K562 (cell line): ENCODE measurements around the gene BSN. TPM values are rescaled to one million over a fixed set of nuclear protein-coding genes. Genes with fewer than 3 reads are reported as not detected.

Experiments used
- ATAC-seq: fragments of 200-7000 bp; cut with Tn5 transposase; 3 replicates; pipeline ENCODE4 v1.9.1; 2020; ENCODE audit warnings: moderate library complexity
- BruUV-seq: library from RNA; stranded (reverse); fragments of 400-500 nt; replicated peaks from 2 replicates; lab custom pipeline; 2021; lab: Mats Ljungman, UMichigan
- CTCF ChIA-PET: fragments of 300-600 bp; formaldehyde crosslinking; extraction: SDS; loops from one replicate; lab custom pipeline; 2021; ENCODE audit warnings: low intra/inter-chr PET ratio; lab: Yijun Ruan, JAX
- POLR2A ChIA-PET: fragments of 300-600, 350-650 bp; sonication (Branson Sonifier 250); formaldehyde crosslinking; extraction: SDS; loops from one replicate; lab custom pipeline; 2021; ENCODE audit warnings: antibody characterized with exemption, inconsistent platforms; lab: Yijun Ruan, JAX
- DNase-seq, 4 experiments: peaks; one replicate each; pipeline versions ENCODE4 v3.0.0 to v3.0.0-alpha.2; 2011 to 2018; ENCODE audit warnings: low spot score in 3 of 4, mixed read lengths in 3 of 4; ENCODE audit errors: extremely low read depth in 1 of 4
- FAIRE-seq: peaks from 2 replicates; lab custom pipeline; 2011; peaks lifted over from hg19 to GRCh38; lab: Jason Lieb, UNC
- H2AFZ ChIP-seq: 2 replicates; pipeline ENCODE4 v1.6.0; 2011; ENCODE audit warnings: low read depth, low read length, control low read depth, inconsistent platforms
- H3K27ac ChIP-seq: fragments of 200-600 bp; 3 replicates; pipeline ENCODE4 v1.8.0; 2011; ENCODE audit warnings: low read depth, mild to moderate bottlenecking, control low read depth, inconsistent platforms, low read length, moderate library complexity, mixed read lengths; ENCODE audit errors: extremely low read depth
- H3K27me3 ChIP-seq, 2 experiments: fragments of 300-600 bp in 1 of 2; 2 replicates in 1 of 2; 3 replicates in 1 of 2; pipeline versions ENCODE4 v1.6.0 to v1.8.0; 2011; ENCODE audit warnings: inconsistent platforms in 2 of 2, low read length in 2 of 2, mild to moderate bottlenecking in 1 of 2, mixed read lengths in 1 of 2, moderate library complexity in 1 of 2; ENCODE audit not compliant: control insufficient read depth in 2 of 2, insufficient read depth in 2 of 2
- H3K36me3 ChIP-seq: fragments of 300-600 bp; 3 replicates; pipeline ENCODE4 v1.8.0; 2011; ENCODE audit warnings: mild to moderate bottlenecking, low read length, inconsistent platforms; ENCODE audit not compliant: control insufficient read depth, insufficient read depth
- H3K4me1 ChIP-seq, 2 experiments: fragments of 200-600 bp in 1 of 2; replicated peaks in 1 of 2; 2 replicates in 1 of 2; 3 replicates in 1 of 2; pipeline versions ENCODE4 v1.5.1 to v1.8.0; 2011; ENCODE audit warnings: inconsistent platforms in 2 of 2, low read length in 2 of 2, mild to moderate bottlenecking in 1 of 2, mixed read lengths in 1 of 2, moderate library complexity in 1 of 2; ENCODE audit not compliant: control insufficient read depth in 2 of 2, insufficient read depth in 2 of 2
- H3K4me2 ChIP-seq: 2 replicates; pipeline ENCODE4 v1.6.1; 2011; ENCODE audit warnings: low read length, control low read depth, inconsistent platforms, mixed read lengths; ENCODE audit not compliant: insufficient read depth
- H3K4me3 ChIP-seq: fragments of 200-600 bp; sonication (generic), shearing (Covaris generic); 2 replicates; pipeline ENCODE4 v1.5.1; 2016; ENCODE audit warnings: control low read depth, inconsistent platforms
- H3K79me2 ChIP-seq: fragments of 200-600 bp; 3 replicates; pipeline ENCODE4 v1.8.0; 2011; ENCODE audit warnings: low read length, inconsistent platforms; ENCODE audit not compliant: control insufficient read depth, insufficient read depth
- H3K9ac ChIP-seq, 2 experiments: 2 replicates each; pipeline versions ENCODE4 v1.6.0 to v1.6.1; 2011; ENCODE audit warnings: low read depth in 2 of 2, low read length in 2 of 2, control low read depth in 1 of 2, inconsistent platforms in 1 of 2, mild to moderate bottlenecking in 1 of 2, mixed read lengths in 1 of 2; ENCODE audit not compliant: insufficient read depth in 1 of 2
- H3K9me1 ChIP-seq: one replicate; pipeline ENCODE4 v1.6.0; 2011; ENCODE audit warnings: inconsistent platforms, mild to moderate bottlenecking, low read length, moderate library complexity; ENCODE audit not compliant: control insufficient read depth, insufficient read depth
- H3K9me3 ChIP-seq: replicated peaks from 2 replicates; pipeline ENCODE4 v1.5.1; 2011; ENCODE audit warnings: low read depth, low read length, inconsistent platforms; ENCODE audit not compliant: control insufficient read depth, insufficient read depth
- H4K20me1 ChIP-seq: replicated peaks from 2 replicates; pipeline ENCODE4 v1.6.1; 2011; ENCODE audit warnings: low read length, inconsistent platforms, mixed read lengths; ENCODE audit not compliant: control insufficient read depth, insufficient read depth
- CTCF ChIP-seq, 3 experiments: IDR thresholded peaks in 2 of 3; conservative IDR thresholded peaks in 1 of 3; 2 replicates each; pipeline ENCODE4 v1.5.1; 2011 to 2012; ENCODE audit warnings: low read length in 3 of 3, mild to moderate bottlenecking in 3 of 3, control low read depth in 2 of 3, improper control_type of control experiment in 1 of 3, inconsistent platforms in 1 of 3, low read depth in 1 of 3, mixed read lengths in 1 of 3, moderate library complexity in 1 of 3; ENCODE audit not compliant: insufficient read depth in 2 of 3
- ERF ChIP-seq: fragments of 450-650 bp; formaldehyde crosslinking; IDR thresholded peaks from 2 replicates; pipeline ENCODE4 v1.4.0; 2020; ENCODE audit warnings: mild to moderate bottlenecking, mixed read lengths
- GABPB1 ChIP-seq: sonication (generic); formaldehyde crosslinking; IDR thresholded peaks from 2 replicates; pipeline ENCODE4 v1.8.0; 2022; ENCODE audit warnings: mild to moderate bottlenecking, missing genetic modification reagents
- KAT2B ChIP-seq: IDR thresholded peaks from one replicate; pipeline ENCODE4 v1.6.1; 2012; ENCODE audit warnings: low read depth, mild to moderate bottlenecking, control low read depth, inconsistent platforms, low read length, moderate library complexity
- KDM4B ChIP-seq, 2 experiments: fragments of 450-650 bp in 1 of 2; sonication (generic) in 1 of 2; IDR thresholded peaks; 2 replicates each; pipeline ENCODE4 v1.6.1; 2016 to 2017; ENCODE audit warnings: borderline replicate concordance in 2 of 2, antibody characterized with exemption in 1 of 2, low read depth in 1 of 2, mild to moderate bottlenecking in 1 of 2
- NBN ChIP-seq: fragments of 450-650 bp; IDR thresholded peaks from 2 replicates; pipeline ENCODE4 v1.6.1; 2016; ENCODE audit warnings: low read depth, mild to moderate bottlenecking
- PML ChIP-seq: IDR thresholded peaks from 2 replicates; pipeline ENCODE4 v1.6.1; 2012; ENCODE audit warnings: low read length, inconsistent platforms
- SMARCE1 ChIP-seq: fragments of 450-650 bp; IDR thresholded peaks from 2 replicates; pipeline ENCODE4 v1.7.1; 2016; ENCODE audit warnings: mild to moderate bottlenecking
- XRCC5 ChIP-seq: fragments of 200-400 bp; formaldehyde crosslinking; IDR thresholded peaks from 2 replicates; pipeline ENCODE4 v1.6.1; 2017; ENCODE audit warnings: low read depth, mild to moderate bottlenecking, low read length
- ZEB2 ChIP-seq: fragments of 450-650 bp; IDR thresholded peaks from 2 replicates; pipeline ENCODE4 v1.6.1; 2016
- ZNF277 ChIP-seq: fragments of 250-450 bp; sonication (Bioruptor Pico); IDR thresholded peaks from 2 replicates; pipeline ENCODE4 v1.8.0; 2022; ENCODE audit warnings: inconsistent platforms, mild to moderate bottlenecking, moderate library complexity, borderline replicate concordance
- ZNF384 ChIP-seq: IDR thresholded peaks from 2 replicates; pipeline ENCODE4 v1.6.1; 2012; ENCODE audit warnings: low read depth, low read length, improper control_type of control experiment
- ZNF511 ChIP-seq: sonication (generic); formaldehyde crosslinking; IDR thresholded peaks from 2 replicates; pipeline ENCODE4 v1.8.0; 2022; ENCODE audit warnings: mild to moderate bottlenecking, missing genetic modification reagents
- WGBS: fragments of 100-300 bp; shearing (Covaris generic); methylation state at CpG from one replicate; pipeline ENCODE4 v1.1.6; 2016; ENCODE audit warnings: low coverage, mixed read lengths; ENCODE audit not compliant: insufficient coverage; ENCODE audit errors: missing lambda C conversion rate; 5-methylcytosine and 5-hydroxymethylcytosine counted together
- in situ Hi-C: fragments of 300-500 bp; cut with MboI; formaldehyde crosslinking; loops from 4 replicates; pipeline ENCODE4 v1.15.0; 2018; ENCODE audit warnings: inconsistent platforms, mixed read lengths
- intact Hi-C: fragments of 100-400 bp; cut with micrococcal nuclease; formaldehyde crosslinking; loops from 2 replicates; pipeline ENCODE4 v1.14.2; 2022
- polyA plus RNA-seq, 8 experiments: library from polyadenylated mRNA; depleted of rRNA in 4 of 8; stranded (reverse) in 5 of 8; unstranded in 3 of 8; fragments of >200 nt; fragmentation: Nextera tagmentation in 2 of 8; fragmentation: Illumina TruSeq in 1 of 8; extraction: Ambion mirVana in 2 of 8; extraction: Trizol in 1 of 8; gene quantifications; 2 replicates each; pipeline versions ENCODE4 v1.2.1 to v1.2.3, GENCODE V29; 2011 to 2014; ENCODE audit warnings: inconsistent platforms in 1 of 8, missing spikeins in 1 of 8
- total RNA-seq, 7 experiments: library from RNA; depleted of rRNA in 6 of 7; stranded (reverse); fragments of >200 nt in 6 of 7; fragmentation: Illumina TruSeq in 2 of 7; extraction: Trizol in 2 of 7; gene quantifications; 2 replicates each; pipeline versions ENCODE4 v1.2.1 to v1.2.3, GENCODE V29; 2011 to 2021; ENCODE audit warnings: low replicate concordance in 1 of 7

Gene BSN
- total and polyA plus RNA-seq, 9 of the 15 experiments (the other 6 are each of a cell fraction or from before 2014, with no cell fraction given) = 0.03 to 1.5 (median 0.29) TPM

GRCh38 chr3:49646236-49646635, 92.0 kb downstream of the BSN start (continued):
- no peak for TF ChIP-seq CTCF (IDR thresholded peaks at IDR 0.05 in 2 of 3, conservative IDR thresholded peaks at IDR 0.05 in 1 of 3; ENCODE audit: insufficient read depth in 2 of 3, low read depth in 1 of 3, low read length in 3 of 3)
- TF ChIP-seq ERF (CRISPR knock-in tag) = no peak
- no peak for TF ChIP-seq KAT2B
- TF ChIP-seq GABPB1 (CRISPR knock-in tag) = no peak
- TF ChIP-seq ZNF277 = no peak

- in situ Hi-C loops (no loop called here), intact Hi-C loops (no loop called here)
- FAIRE-seq = no peak
- Histone ChIP-seq H3K4me2 (no peak overlapping the region), H3K36me3 (no peaks in the 10 kb centered on the region), H3K9me3 (no peaks in the 10 kb centered on the region), H3K27me3 (no peaks in the 10 kb centered on the region), H3K79me2 (no peaks in the 10 kb centered on the region), H2AFZ (no peak overlapping the region), H4K20me1 (no peaks in the 10 kb centered on the region), H3K9me1 (no peaks in the 10 kb centered on the region), H3K9ac (no peak overlapping the region), H3K4me3 (no peak overlapping the region), H3K4me1 (peaks cover 3 to 21% of the 10 kb centered on the region in 2 experiments; a peak in 3 of 5 replicates), H3K27ac (no peak overlapping the region)
- no peak for DNase-seq
- POLR2A ChIA-PET = interaction anchor here (1.0 kb wide), 1 partner anchor 18 kb away, joined by 5 read pairs; no protein-coding TSS in a partner anchor
- ATAC-seq = no peak
- no TSS peak for BruUV-seq
- CTCF ChIA-PET = no interaction called here
- WGBS = 29% methylated on average over 1 of the region's 2 CpGs
- no peak for TF ChIP-seq ZNF511 (CRISPR knock-in tag)
- TF ChIP-seq PML = no peak
- TF ChIP-seq SMARCE1 = no peak
- no peak for TF ChIP-seq ERF (CRISPR knock-in tag)
- TF ChIP-seq ZEB2 = no peak
- TF ChIP-seq ZNF384 = no peak
- TF ChIP-seq XRCC5 = no peak
- TF ChIP-seq NBN = no peak
- TF ChIP-seq KDM4B (IDR thresholded peaks at IDR 0.05; ENCODE audit: borderline replicate concordance in 2 of 2, low read depth in 1 of 2) = no peak
Measured at GRCh38 chr3:49647741-49648140, 93.5 kb downstream of the BSN start.
